ENCODE results near the gene OSR1.

DNA sequence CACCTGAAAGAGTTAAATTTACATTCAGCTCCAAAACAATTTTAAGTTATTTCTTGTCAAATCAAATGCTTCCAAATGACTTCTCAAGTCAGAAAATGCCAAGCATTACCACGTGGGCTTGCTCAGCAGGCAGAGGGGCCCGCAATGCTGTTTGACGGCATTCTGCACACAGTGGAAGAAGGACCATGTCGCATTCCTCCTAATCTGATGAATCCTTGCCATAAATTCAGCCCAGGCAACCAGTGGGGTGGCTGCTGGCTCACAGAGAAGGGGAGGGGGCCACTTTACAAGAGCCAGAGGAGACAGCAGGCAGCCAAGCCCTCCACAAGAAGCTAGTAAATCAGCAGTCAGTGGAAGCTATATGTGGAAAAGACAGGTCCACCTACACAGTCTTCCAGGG is 56.7 kb downstream of the OSR1 start:
- TF ChIP-seq, protein P1, sequence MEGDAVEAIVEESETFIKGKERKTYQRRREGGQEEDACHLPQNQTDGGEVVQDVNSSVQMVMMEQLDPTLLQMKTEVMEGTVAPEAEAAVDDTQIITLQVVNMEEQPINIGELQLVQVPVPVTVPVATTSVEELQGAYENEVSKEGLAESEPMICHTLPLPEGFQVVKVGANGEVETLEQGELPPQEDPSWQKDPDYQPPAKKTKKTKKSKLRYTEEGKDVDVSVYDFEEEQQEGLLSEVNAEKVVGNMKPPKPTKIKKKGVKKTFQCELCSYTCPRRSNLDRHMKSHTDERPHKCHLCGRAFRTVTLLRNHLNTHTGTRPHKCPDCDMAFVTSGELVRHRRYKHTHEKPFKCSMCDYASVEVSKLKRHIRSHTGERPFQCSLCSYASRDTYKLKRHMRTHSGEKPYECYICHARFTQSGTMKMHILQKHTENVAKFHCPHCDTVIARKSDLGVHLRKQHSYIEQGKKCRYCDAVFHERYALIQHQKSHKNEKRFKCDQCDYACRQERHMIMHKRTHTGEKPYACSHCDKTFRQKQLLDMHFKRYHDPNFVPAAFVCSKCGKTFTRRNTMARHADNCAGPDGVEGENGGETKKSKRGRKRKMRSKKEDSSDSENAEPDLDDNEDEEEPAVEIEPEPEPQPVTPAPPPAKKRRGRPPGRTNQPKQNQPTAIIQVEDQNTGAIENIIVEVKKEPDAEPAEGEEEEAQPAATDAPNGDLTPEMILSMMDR (IDR thresholded peaks at IDR 0.05): no peak
- TF ChIP-seq EZH2 (IDR thresholded peaks at IDR 0.05): no peak

All from neural progenitor cell (in vitro differentiated cells).